GM19238 (cell line): ENCODE data around the gene IQGAP2.

Experiments
- DNase-seq: peaks from one replicate; pipeline ENCODE4 v3.0.0; 2011; ENCODE audit warnings: low spot score; ENCODE audit not compliant: insufficient read length

The IQGAP2 gene

GRCh38 chr5:76475385-76475784 lies 72.3 kb downstream of the IQGAP2 start:
- DNase-seq, result no peak

GRCh38 chr5:76475936-76476335 lies 72.9 kb downstream of the IQGAP2 start:
- DNase-seq, result no peak

- DNase-seq, result no peak
Observed at GRCh38 chr5:76476474-76477038, 73.5 kb downstream of the IQGAP2 start.

DNA sequence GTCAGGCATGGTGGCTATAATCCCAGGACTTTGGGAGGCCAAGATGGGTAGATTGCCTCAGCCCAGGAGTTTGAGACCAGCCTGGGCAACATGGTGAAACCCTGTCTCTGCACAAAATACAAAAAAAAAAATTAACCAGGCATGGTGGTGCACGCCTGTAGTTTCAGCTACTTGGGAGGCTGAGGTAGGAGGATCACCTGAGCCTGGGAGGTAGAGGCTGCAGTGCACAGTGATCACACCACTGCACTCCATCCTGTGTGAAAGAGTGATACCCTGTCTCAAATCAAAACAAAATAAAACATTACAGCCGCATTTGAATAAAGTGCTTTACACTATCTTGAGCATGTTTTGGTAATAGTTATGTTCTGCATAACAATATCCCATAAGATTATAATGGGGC lies 74.0 kb downstream of the IQGAP2 start:
- no peak for DNase-seq

GRCh38 chr5:76477571-76477970 lies 74.5 kb downstream of the IQGAP2 start:
- DNase-seq, result no peak

- no peak for DNase-seq
Observed at GRCh38 chr5:76479281-76479680, 76.2 kb downstream of the IQGAP2 start.

DNA sequence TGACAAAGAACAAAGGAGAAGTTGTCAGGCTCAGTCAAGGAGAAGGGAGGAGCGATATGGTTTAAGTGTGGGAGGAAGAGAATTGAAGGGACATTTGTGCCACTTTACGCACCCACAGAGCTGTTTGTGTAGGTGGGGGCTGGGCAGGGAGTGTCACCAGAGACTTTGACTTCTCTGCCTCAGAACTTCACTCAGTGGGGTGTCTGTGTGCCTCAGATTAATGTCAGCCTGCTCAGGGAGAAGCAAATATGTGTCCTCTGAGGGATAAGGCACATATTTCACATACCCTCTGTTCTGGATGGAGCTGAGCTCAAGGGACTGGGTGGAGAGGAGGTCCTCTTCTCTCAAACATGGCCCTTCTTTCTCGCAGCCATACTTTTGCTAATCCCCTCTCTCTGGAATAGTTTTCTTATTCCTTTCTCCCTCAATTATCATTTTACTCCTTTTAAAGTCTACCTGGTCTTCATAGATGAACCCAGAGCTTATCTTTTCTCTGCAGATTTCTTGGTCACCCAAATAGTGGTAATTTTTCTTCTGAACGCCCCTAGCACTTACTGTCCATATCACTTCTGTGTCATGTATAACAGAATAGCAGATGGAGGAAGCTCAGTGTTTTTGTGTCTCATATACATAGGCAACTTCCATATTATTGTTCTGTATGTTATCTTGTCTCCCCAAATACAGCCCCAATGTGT lies 77.0 kb downstream of the IQGAP2 start:
- no peak for DNase-seq

GRCh38 chr5:76482984-76483383 lies 79.9 kb downstream of the IQGAP2 start:
- DNase-seq, result no peak

DNA sequence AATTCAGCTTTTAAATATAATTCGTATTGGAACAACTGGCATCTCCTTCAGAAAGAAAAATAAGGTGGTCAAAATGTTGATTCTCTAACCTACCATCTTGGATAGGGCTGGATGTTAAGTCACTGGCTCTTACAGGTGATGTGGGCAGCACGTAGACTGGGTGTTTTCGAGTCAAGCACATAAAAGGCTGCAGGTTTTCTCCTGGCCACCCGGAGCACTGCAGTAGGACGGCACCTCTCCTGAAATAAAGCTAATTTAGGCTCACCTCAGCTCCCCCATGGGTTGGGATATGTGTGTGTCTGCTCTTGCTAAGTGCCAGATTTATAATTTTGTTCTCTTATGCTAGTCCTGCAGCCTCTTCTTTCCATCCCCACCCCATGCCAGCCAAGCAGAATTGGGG lies 80.3 kb downstream of the IQGAP2 start:
- DNase-seq, result no peak

DNA sequence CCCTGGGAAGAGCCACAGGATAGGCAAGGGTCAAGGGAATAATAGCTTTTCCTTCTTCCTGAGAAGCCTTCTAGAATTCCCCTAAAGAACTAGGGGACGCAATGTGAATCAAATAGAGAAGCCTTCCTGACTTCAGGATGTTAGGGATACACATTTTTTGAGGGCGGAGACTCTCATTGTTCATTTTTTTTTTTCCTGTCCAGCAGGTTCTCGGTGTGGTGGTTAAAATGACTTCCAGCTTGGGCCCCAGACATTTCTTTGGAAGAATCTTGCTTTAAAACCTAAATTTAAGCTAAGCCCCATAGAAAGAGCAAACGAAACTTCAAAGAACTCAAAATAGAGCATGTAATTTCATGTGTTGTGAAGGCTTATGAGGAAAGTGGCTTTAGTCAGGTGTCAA lies 80.8 kb downstream of the IQGAP2 start:
- DNase-seq, result no peak

DNA sequence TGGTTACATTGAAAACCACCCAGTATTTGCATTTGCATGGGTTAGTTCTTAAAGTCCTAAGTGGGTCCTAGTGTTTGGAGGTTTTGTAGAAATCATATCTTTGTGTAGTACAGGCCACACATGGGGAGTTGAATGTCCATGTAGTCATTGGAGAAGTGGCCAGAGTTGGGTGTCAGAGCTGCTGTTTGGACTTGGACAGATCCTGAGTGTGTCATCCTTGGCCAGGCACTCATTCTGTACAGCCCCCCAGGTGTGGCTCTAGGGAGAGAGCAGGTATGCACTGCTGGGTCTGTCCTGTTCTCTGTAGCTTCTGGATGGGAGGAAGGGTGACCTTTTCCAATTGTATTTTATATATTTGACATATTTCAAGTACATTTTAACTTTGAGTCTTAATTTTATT lies 82.4 kb downstream of the IQGAP2 start:
- DNase-seq, result no peak

DNA sequence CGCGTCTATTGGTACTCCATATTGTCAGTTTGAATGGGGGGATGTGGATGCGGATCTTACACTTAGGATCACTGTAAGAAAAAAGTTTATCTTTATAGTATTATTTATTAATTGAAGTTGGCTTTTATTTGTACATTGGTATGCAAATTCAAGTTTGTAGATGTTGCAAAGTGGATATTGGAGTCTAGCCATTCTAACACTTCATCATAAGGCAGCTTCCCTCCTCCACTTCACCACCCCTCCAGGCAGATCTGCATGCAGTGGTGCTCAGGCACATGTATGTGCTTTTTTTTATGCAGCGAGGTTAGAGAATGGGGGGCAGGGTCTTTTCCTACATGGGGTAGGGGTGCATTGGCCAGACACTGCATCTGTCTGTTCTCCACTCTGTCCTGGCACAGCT lies 84.3 kb downstream of the IQGAP2 start:
- no peak for DNase-seq

- no peak for DNase-seq
Observed at GRCh38 chr5:76487821-76488220, 84.7 kb downstream of the IQGAP2 start.

GRCh38 chr5:76488969-76489368 lies 85.9 kb downstream of the IQGAP2 start:
- DNase-seq, result no peak

- DNase-seq, result no peak
Observed at GRCh38 chr5:76489877-76490688, 87.0 kb downstream of the IQGAP2 start.

GRCh38 chr5:76490960-76491359 lies 87.9 kb downstream of the IQGAP2 start:
- DNase-seq, result no peak

GRCh38 chr5:76492819-76493189 lies 89.7 kb downstream of the IQGAP2 start:
- DNase-seq, result no peak

DNA sequence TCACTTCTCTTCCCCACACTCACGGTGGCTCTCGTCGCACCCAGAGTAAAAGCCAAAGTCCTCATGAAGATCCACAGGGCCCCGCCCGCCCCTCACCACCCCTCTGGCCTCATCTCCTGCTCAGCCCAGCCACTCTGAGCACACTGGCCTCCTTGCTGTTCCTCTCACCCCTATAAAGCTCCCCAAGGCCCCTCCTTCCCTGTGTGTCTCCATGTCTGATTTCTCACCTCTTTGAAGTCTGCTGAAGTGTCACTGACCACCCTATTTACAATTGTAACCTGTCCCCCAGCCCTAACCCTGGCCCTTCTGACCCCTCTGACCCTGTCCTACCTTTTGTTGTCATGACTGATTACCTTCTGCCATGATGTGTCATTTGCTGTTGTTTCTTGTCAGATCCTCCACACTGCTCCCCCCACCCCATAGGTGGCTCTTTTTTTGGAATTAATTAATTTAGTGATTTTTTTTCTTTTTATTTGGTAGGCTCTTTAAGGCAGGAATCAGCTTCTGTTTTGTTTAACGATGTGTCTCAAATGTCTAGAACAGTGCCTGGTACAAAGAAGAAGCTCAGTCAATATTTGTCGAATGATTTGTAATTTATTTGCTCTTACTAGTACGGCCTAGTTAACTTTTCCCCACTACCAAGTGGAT lies 90.2 kb downstream of the IQGAP2 start:
- DNase-seq, result no peak

DNA sequence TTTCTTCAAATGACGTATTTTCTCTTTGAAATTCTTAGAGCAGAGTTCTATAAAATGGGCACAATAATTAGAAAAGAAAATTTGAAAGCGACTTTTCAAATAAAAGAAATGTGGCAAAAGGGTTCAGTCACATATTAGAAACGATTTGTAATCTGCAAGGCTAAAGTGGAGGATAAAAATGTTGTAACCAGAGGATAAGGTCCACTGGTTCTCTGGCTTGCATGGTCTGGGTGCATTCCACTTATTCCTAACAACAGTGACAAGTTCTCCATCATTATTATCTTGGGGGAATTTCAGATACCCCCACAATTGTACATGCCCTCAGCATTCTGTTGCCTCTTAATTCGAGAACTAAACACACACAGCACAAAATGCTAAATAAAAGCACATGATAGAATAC lies 91.1 kb downstream of the IQGAP2 start:
- DNase-seq, result no peak

- DNase-seq, result no peak
Observed at GRCh38 chr5:76495870-76496269, 92.8 kb downstream of the IQGAP2 start.

- DNase-seq, result no peak
Observed at GRCh38 chr5:76497065-76497460, 94.0 kb downstream of the IQGAP2 start.
